NB4 (cell line): ENCODE data around the gene EIF1AD.

Source experiments
- MYC ChIP-seq: IDR thresholded peaks from 2 replicates; pipeline ENCODE4 v1.6.1; 2011; ENCODE audit warnings: low read depth, low read length
- POLR2A ChIP-seq: IDR thresholded peaks from 2 replicates; pipeline ENCODE4 v1.6.1; 2011; ENCODE audit warnings: mild to moderate bottlenecking; ENCODE audit not compliant: insufficient read length; ENCODE audit errors: extremely low read depth
- TF ChIP-seq, protein P1 (sequence below): IDR thresholded peaks from one replicate; pipeline ENCODE4 v1.5.1; 2012; ENCODE audit warnings: low read depth, low read length
- TF ChIP-seq, protein P2 (sequence below): IDR thresholded peaks from 2 replicates; pipeline ENCODE4 v1.6.1; 2011; ENCODE audit warnings: low read depth, low read length

DNA sequence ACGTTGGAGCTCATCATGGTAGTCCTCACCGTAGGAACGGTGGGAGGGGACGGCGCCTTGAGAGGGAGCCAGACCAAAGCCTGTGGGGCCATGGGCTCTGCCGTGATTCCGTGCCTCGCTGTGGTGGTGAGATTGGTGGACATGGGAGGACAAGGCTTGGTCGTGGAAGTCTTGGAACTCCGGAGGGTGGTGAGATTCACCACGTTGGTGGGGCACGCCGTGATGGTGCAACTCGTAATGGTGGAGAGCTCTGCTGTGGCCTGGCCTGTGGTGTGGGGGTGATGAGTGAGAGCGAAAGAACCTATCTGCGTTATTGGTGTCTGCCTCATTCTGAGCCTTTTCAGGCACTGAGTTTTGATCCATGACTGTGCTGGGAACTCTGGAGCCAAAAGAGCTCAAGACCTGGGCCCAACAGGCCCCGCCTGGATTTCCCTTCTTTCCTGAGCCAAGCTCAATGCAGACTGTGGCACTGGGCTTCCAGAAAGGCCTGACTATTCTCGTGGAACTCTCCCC lies 24.1 kb upstream of the EIF1AD start, which contains the start of gene CATSPER1:
- no peak for TF ChIP-seq POLR2A
- TF ChIP-seq, protein P1, sequence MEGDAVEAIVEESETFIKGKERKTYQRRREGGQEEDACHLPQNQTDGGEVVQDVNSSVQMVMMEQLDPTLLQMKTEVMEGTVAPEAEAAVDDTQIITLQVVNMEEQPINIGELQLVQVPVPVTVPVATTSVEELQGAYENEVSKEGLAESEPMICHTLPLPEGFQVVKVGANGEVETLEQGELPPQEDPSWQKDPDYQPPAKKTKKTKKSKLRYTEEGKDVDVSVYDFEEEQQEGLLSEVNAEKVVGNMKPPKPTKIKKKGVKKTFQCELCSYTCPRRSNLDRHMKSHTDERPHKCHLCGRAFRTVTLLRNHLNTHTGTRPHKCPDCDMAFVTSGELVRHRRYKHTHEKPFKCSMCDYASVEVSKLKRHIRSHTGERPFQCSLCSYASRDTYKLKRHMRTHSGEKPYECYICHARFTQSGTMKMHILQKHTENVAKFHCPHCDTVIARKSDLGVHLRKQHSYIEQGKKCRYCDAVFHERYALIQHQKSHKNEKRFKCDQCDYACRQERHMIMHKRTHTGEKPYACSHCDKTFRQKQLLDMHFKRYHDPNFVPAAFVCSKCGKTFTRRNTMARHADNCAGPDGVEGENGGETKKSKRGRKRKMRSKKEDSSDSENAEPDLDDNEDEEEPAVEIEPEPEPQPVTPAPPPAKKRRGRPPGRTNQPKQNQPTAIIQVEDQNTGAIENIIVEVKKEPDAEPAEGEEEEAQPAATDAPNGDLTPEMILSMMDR: no peak
- no peak for TF ChIP-seq MYC
- TF ChIP-seq, protein P2, sequence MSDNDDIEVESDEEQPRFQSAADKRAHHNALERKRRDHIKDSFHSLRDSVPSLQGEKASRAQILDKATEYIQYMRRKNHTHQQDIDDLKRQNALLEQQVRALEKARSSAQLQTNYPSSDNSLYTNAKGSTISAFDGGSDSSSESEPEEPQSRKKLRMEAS: no peak
